CD4-positive, alpha-beta T cell treated with Interleukin-12 subunit alpha and Interleukin-12 subunit beta, for 1 hour (primary cell): ENCODE measurements around the gene UMODL1.

Experiments used
- DNase-seq: peaks from one replicate; pipeline ENCODE4 v3.0.0-alpha.2; 2020

The UMODL1 gene

DNA sequence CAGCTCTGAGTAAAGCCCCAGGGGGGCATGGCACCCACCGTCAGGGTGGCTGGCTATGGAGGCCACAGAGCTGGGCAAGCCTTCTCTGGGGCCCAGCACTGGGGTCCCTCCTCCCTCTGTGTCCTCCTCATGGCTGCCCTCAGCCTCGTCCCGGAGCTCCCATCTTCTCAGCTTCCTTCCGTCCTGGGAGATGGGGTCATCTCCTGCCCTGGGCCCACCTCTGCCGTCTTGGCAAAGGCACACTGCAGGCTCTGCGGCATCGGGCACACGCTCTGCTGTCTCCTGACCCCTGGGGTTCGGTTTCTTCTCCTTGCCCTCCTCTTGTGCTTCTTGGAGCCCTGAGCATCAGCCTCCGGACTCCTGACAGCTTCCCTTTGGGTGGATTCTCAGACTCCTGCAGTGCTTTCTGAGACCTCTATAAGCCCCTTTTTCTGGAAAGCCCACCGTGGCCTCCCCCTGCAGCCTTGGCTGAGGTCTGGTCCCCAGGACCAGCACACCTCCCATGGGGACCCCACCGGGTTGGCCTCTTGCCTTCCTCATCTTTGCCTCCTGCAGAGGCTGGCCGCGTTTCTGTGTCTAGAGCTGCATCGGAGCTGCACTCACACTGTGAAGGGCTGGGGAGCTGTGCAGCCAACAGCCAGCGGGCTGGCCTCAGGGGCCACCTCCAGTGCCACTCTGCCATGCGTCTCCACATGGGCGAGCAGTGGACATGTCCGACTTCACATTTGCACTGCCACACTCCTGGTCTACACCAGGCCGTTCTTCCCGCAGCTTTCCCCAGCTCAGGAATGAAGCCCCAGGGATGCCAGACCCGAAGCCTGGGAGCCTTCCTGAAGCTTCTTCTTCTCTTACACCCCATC lies 11.6 kb downstream of the UMODL1 start:
- no peak for DNase-seq

DNA sequence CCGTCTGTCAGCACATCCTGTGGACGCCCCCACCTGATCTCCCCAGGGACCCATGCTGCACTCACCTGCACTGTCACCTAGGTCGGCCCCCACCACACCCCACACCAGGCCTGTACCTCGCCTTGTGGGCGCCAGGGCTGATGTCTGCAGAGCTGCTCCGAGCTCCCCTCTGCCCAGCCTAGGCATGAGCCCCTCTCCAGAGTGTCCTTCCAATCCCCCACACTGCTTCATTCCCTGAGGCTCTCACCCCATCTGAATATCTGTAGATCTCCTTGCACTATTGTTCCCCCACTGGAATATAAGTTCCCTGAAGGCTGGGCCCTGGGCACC lies 12.2 kb downstream of the UMODL1 start:
- DNase-seq: no peak

DNA sequence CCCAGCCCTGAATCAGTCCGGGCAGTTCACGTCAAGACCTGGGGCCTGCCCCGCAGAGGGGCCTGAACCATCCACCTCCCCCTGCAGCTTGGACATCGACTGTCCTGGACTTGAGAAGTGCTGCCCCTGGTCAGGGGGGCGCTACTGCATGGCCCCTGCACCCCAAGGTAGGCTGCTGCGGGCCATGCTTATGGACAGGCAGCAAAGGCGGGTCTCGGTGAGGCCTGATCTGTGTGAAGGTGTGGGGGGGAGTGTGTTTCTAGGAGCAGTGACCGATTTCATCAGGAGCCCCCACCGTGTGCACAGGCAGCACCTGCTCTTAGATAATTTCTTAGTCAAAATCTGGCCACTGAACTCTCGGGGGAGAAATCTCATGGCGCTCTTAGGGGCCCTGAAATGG lies 13.0 kb downstream of the UMODL1 start:
- DNase-seq: no peak

DNA sequence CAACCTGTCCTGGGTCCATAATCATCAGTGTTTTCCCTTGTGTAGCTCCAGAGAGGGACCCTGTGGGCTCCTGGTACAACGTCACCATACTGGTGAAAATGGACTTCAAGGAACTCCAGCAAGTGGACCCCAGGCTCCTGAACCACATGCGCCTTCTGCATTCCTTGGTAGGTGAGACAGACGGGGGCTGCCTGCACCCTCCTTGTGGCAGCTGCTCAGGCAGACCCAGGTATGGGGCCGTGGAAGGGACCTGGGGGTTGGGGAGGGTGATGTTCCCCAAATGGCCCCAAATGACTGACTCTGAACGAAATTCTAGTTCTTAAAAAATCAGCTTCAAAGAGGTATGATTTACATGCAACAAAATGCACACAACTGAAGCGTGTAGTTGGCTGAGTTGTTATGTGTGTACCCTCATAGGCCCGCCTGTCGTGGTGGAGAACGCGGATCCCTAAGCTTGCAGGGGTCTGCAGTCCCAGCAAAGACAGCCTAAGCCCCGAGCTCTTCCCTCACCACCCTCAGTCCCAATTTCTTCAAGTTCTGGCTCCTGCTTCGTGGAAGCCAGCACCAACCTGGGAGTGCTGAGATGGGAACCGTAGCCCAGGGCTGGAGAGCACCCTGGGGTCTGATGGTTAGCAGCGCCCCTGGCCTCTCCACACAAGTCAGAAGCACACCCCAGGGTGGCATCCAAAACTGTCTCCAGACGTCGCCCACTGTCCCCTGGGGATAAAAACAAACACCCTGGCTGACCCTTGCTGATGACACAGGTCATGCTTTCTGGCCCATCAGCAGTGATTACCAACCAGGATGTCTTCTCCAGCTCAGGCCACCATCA lies 14.3 kb downstream of the UMODL1 start:
- DNase-seq: no peak

DNA sequence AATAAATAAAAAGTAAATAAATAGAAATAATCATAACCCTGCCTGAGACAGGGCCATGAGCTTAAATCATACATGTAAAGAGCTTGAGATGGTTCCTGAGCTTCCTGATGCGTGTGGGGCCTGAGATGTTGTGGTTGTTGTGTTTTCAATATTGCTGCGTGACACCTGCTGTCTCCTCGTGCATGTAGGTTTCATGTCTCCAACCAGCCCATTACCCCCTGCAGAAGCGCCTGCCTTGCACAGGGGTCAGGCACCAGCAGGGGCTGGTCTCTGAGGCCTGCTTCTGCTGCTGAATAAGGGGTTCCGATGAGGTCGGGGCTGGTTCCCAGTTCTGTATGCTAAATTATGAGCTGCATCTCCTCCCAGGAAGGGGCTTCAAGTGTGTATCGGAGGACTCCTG lies 15.9 kb downstream of the UMODL1 start:
- no peak for DNase-seq

DNA sequence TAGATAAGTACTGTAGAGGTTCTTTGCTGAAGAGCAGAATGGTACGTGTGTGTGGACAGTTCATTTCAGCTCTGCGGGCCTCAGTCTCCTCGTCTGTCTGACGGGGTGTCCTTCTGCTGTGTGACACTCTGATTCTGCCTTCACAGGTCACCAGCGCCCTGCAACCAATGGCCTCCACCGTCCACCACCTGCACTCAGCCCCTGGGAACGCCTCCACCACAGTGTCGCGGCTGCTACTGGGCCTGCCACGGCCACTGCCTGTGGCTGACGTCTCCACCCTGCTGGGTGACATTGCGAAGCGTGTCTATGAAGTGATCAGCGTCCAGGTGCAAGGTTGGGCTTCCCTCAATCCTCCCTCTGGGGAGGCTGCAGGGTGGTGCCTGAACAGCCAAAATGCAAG lies 17.0 kb downstream of the UMODL1 start:
- no peak for DNase-seq

DNA sequence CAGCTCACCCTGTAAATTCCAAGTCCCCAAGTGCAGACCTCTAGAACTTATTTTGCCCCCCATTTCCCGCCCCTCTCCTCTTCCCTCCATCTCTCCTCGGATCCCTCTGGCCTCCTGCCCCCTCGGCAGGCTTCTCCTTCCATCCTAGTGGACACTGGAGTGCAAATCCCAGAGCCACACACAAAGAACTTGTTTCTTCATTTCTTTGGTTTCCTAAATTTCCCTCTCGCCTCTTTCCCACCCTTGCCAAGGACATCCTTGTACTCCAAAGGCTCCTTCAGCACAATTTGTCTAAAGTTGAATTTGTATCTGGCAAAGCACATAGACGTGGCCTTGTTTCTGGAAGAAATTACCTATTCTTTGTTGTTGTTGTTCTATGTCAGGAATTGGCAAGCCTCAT lies 17.5 kb downstream of the UMODL1 start:
- DNase-seq: no peak

DNA sequence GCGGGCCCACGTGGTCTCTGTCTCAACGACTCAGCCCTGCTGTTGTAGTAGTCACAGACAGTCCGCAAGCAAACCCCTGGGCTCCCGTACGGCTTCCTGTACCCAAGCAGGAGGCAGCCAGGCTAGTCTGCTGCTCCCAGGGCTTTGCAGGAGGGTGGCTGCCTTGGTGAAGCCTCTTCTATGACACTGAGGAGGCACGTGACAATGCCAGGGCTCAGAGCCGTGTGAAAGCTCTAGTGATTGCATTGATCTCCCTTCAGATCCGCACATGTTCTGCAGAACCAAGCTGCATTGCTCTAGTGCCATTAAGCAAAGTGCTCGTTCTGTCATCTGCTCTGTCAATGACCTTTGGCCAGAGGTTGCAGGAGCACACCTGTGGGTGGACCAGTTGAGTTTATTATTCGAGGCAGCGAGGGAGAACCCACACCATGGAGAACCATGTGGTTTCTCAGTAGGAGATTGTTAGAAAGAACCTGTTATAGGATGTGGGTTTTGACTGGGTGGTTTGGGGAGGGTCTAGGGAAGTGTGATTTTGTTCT lies 18.0 kb downstream of the UMODL1 start:
- no peak for DNase-seq

DNA sequence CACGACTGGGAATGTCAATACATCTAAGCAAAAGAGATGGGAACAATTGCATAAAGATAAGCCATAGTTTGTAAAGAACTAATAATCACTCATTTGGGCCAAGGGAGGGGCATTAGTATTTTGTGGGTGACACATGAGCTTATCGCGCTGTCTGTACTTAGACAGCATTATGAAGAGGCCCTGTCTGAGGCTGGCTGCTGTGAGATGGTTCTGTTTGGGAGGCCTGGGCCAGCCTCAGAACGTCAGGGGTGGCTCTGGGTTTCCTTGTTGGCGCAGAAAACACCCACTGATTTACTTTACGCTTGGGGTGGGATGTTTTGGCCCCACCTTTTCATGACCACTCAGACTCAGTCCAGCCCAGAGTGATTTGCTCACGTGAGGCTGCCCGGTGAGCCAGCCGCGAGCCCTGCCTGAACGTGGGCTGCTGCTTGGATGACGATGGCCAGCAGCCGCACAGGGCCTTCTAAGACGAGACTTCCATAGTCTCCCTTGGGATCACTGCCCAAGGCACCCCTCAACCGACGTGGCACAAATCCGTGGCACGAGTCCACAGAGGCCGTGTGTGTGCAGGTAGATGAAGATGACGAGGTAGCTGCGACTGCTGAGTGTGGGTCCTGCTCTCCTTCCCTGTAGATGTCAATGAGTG lies 18.7 kb downstream of the UMODL1 start:
- no peak for DNase-seq

DNA sequence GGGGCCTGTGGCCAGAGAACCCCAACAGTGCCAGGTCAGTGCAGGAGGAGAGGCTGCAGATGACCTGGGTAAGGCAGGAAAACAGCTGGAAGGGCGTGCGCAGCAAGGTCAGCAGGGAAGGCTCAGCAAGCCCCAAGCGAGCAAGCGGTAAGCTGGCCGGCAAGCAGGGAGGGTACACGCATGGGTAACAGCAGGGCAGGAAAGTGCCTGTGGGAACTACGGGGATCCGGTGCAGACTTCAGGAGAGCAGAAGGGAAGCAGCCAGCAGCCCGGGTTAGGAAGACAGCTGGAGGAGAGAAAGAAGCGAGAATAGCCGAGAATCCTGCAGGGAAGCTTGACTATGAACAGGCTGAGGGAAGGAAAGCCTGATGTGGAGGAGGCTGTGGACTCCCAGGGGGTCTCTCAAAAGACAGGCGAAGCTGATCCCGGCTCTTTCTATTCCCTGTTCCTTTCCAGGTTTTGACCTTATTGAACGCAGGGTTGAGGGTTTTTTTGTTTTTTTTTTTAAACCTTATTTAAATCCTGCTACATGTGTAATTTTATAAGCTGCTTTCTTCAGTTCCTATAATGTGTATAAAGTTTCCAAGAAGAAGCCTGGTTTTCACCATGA lies 20.9 kb downstream of the UMODL1 start:
- DNase-seq: no peak

DNA sequence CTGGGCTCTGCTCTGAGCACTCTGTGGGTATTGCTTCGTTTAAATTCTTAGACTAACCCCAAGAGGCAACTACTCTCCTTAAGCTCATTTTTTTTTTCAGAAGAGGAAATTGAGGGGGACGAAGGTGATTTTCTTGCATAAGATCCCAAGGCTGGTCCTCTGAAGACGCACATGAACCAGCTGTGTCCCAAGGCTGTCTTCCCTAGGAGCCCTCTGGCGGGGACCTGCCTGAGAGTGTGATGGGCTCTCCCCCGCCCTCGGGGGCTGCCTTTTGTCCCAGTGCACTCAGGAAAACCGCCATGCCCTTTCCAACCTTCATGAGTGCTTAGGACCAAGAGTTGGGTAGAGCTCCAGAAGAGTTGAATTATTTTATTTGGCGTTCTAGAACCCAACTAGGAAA lies 21.7 kb downstream of the UMODL1 start:
- no peak for DNase-seq

DNA sequence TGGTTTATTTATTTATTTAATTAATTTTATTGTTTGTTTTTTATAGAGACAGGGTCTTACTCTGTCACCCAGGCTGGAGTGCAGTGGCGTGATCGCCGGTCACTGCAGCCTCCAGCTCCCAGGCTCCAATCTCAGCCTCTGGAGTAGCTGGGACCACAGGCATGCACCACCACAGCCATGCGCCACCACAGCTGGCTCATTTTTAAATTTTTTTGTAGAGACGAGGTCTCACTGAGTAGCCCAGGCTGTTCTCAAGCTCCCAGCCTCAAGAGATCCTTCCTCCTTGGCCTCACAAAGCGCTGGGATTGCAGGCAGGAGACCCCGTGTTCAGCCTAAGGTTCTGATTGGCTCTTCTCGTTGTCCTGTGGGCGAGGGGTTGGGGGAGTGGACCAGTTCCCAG lies 22.1 kb downstream of the UMODL1 start:
- DNase-seq: no peak

DNA sequence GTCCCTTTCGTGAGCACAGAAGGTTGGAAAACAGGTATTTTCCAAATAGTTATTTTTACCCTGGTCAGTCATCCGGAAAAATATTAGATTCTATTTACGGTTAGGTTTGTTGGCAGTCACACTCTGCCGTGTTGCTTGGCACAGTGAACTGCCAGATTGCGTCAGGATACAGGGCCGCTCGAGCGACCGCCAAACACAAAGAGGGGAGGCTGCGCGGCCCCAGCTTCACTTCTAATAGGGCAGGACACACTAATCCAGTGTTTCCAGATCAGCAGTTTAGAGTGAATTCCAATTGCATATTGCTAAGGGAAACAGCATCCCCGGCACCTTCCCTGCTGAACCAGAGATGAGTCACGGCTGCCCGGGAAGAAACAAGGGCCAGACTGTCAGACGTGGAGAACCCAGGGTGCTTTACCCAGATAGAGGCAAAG lies 22.9 kb downstream of the UMODL1 start:
- no peak for DNase-seq

DNA sequence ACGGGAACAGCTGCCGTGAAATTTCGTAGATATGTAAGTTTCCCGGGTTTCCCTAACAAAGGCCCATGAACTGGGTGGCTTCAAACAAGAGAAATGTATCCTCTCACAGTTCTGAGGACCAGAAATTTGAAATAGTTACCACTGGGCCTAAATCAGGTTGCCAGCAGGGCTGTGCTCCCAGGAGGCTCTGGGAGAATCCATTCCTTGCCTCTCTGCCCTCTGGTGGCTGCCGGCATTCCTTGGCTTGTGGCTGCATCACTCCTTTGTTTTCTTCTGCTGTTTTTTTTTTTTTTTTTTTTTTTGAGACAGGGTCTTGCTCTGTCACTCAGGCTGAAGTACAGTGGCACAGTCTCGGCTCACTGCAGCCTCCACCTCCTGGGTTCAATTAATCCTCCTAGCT lies 23.7 kb downstream of the UMODL1 start:
- no peak for DNase-seq

DNA sequence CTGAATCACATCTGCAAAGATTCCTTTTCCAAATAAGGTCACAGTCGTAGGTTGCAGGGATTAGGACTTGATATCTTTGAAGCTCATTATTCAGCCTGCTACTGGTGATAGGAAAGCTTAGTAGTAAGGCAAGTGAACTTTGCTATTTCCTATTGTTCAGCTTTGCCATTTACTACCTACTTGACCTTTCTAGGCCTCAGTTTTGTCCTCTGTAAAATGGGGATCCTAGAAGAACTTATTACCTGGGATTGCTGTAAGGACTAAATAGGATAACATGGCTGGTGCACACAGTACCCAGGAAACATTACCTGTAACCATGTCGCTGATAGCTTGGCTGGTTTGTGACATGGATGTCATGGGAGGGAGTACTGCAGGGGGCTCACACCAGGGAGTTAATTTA lies 24.5 kb downstream of the UMODL1 start:
- DNase-seq: no peak

DNA sequence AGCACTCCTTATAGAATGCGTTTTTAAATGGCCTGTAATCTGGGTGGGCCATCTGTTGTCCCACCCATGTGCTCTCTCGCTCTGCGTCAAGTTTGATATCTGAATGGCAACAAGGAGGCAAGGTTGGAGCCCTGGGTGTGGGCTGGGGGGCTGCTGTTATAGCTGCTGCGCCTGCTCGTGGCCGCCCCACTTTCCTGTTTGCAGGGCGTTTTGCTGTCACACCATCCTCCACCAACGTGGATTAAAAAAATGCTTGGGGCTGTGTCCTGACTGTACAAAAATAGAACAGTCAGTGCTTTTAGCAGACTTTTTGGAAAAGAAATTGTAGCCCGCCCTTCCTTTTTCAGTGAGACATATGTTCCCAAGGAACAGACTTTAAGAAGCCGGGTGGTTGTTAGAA lies 25.4 kb downstream of the UMODL1 start:
- DNase-seq: no peak

DNA sequence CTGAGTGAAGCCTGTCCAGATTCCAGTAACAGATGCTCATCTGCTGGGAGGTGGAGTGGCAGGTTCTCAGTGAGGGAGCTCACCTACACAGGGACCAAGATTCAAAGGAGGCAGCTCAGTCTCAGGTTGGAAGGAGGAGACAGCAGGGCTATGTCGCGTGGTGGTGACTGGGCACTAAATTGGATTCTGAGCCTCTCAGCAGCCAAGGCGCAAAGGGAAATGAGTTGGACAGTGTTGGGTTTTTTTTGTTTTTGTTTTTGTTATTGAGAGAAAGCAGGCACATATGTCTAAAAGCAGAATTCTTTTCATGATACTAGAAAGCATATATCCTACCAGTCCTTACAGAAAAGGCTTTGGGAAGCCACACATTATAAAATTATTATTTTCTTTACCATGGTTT lies 26.2 kb downstream of the UMODL1 start:
- no peak for DNase-seq

DNA sequence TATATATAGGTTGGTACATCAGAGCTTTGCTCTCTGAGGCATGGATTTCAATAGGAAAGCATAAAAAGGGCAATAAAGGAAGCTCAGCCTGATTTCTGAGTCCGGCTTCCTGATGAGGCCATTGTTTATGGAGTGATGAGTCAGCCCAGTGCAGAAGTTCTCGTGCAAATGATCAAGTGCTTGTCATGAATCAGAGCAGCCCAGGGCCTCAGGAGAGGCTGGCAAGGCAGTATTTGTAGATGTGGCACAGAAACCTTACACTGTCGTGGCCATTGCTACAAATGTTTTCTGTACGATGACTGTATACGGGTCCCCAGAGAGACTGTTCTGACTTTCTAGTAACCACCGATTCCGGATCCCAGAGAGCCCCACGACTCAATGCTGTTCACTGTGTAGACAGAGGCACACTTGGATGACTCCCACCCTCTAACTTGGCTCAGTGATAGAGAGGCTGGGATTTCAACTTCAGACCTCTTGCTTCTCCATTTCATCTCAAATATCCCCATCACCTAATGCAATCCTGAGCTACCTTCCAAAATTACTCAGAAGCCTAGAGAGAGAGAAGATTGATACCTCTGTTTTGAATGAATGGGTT lies 26.8 kb downstream of the UMODL1 start:
- no peak for DNase-seq

DNA sequence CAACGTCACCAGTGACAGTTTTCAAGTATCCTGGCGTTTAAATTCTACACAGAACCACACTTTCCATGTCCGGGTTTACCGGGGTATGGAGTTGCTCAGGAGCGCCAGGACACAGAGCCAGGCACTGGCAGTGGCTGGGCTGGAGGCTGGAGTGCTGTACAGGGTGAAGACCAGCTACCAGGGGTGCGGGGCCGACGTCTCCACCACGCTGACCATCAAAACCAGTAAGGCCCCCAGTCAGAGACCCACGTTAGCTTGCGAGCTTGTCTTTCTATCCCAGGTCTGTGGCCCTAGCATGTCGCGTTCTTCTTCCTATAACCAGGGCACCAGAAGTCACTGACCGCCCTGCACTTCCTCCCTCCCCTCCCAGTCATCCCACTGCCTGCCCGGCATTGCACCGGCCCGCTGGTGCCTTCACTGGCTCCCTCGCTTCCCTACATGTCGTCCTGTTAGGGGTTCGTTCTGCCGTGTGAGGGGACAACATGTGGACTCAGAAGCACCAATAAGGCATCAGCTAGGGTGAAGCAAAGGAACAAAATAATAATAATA lies 27.9 kb downstream of the UMODL1 start:
- no peak for DNase-seq

DNA sequence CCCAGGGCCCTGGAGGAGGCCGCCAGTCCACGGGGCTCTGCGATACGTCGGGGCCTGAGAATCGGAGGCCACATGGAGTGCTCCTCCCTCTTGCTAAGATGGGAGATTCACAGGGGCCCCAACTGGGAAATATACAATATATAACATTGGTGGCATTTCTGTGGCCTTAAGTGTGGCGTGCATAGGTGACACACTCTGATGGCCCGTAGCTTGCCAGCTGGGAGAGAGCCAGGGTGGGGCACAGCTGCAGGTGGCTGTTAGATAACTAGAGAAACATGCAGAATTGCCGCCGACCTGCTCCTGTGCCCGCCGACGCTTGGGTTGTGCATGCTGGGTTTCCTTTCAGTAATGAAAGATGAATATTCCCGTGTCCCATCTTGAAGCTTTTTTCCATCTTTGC lies 30.1 kb downstream of the UMODL1 start:
- no peak for DNase-seq

DNA sequence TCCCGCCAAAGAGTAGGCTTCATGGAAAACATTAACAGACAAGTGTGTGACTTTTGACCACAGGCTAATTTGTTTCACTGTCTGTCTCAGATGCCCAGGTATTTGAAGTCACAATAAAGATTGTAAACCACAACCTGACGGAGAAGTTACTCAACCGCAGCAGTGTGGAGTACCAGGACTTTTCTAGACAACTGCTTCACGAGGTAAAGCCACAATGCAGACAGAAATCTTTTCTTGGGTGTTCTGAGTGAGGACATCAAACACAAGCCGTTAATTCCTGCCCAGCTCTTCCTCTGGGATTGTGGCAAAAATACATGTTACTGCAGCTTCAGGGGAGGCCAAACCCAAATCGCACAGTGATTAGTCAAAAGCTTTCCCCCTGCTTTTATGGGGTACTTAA lies 31.0 kb downstream of the UMODL1 start:
- DNase-seq: no peak

DNA sequence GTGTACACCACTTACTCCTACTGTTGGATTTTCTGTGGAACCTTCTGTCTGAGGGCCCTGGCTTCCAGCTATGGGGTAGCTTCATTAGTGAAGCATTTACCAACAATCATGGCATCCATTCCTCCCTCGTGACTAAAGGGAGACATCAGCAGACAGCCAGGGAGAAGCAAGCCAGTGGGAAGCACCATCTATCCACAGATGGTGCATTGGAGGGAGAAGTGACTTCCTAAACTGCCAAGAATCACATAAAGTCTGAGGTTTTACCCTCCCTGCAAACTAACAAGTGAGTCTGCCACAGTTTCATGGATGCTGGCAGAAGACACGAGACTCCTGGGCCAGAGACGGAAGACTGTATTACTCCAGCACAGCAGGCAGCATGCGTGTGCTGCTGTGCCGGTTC lies 31.4 kb downstream of the UMODL1 start:
- DNase-seq: no peak

DNA sequence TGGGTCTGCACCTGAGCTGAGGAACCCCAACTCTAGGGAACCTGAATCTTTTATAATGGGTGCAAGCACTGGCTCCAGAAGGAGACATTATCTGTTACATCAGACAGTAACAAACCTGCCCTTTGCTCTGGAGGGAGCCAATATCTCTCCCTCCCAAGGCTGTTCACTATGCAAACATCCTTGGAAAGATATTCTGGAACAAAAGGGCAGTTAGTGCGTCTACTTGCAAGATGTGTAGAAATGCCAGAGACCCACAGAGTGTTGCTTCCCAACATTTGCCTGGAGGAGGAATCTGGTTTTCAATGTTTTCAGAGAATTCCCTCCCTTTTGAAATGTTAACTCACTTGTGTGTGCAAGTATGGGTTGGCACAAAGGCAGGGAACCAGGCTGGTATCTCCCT lies 31.9 kb downstream of the UMODL1 start:
- DNase-seq: no peak
